ENCODE measurements around the gene TBX15. TPM values are rescaled to one million over a fixed set of nuclear protein-coding genes. Genes with fewer than 3 reads are reported as not detected.

The TBX15 gene
- total RNA-seq, result not detected in 2 replicates

GRCh38 chr1:118988186-118989005 is at the start of gene TBX15:
TBX15 (minus strand) TSS chr1:118988343; CDS start chr1:118987795, 548 bp downstream.
- no peak for DNase-seq (ENCODE audit: extremely low read depth, low read depth, low spot score)

- no peak for DNase-seq (ENCODE audit: extremely low read depth, low read depth, low spot score)
Observed at GRCh38 chr1:119034359-119034758, 46.2 kb upstream of the TBX15 start.

- DNase-seq (ENCODE audit: extremely low read depth, low read depth, low spot score), result no peak
Observed at GRCh38 chr1:119032986-119033385, 44.8 kb upstream of the TBX15 start.

GRCh38 chr1:119027759-119028158 is 39.6 kb upstream of the TBX15 start:
- DNase-seq (ENCODE audit: extremely low read depth, low read depth, low spot score), result no peak

- no peak for DNase-seq (ENCODE audit: extremely low read depth, low read depth, low spot score)
Observed at GRCh38 chr1:119026956-119027355, 38.8 kb upstream of the TBX15 start.

GRCh38 chr1:119015547-119015946 is 27.4 kb upstream of the TBX15 start:
- DNase-seq (ENCODE audit: extremely low read depth, low read depth, low spot score), result no peak

GRCh38 chr1:119012383-119012782 is 24.2 kb upstream of the TBX15 start:
- DNase-seq (ENCODE audit: extremely low read depth, low read depth, low spot score), result no peak

- no peak for DNase-seq (ENCODE audit: extremely low read depth, low read depth, low spot score)
Observed at GRCh38 chr1:119011706-119012105, 23.6 kb upstream of the TBX15 start.

GRCh38 chr1:119011116-119011515 is 23.0 kb upstream of the TBX15 start:
- no peak for DNase-seq (ENCODE audit: extremely low read depth, low read depth, low spot score)

GRCh38 chr1:119010201-119010600 is 22.1 kb upstream of the TBX15 start:
- no peak for DNase-seq (ENCODE audit: extremely low read depth, low read depth, low spot score)

GRCh38 chr1:119009312-119009655 is 21.1 kb upstream of the TBX15 start:
- no peak for DNase-seq (ENCODE audit: extremely low read depth, low read depth, low spot score)

GRCh38 chr1:119008483-119009311 is 20.6 kb upstream of the TBX15 start:
- peak; percentile 22 for DNase-seq (ENCODE audit: extremely low read depth, low read depth, low spot score)

GRCh38 chr1:119007670-119008482 is 19.7 kb upstream of the TBX15 start:
- DNase-seq (ENCODE audit: extremely low read depth, low read depth, low spot score), result no peak

- DNase-seq (ENCODE audit: extremely low read depth, low read depth, low spot score), result no peak
Observed at GRCh38 chr1:119007339-119007669, 19.2 kb upstream of the TBX15 start.

GRCh38 chr1:119006406-119007279 is 18.5 kb upstream of the TBX15 start:
- DNase-seq (ENCODE audit: extremely low read depth, low read depth, low spot score), result no peak

- DNase-seq (ENCODE audit: extremely low read depth, low read depth, low spot score), result no peak
Observed at GRCh38 chr1:119005724-119006405, 17.7 kb upstream of the TBX15 start.

- no peak for DNase-seq (ENCODE audit: extremely low read depth, low read depth, low spot score)
Observed at GRCh38 chr1:119004781-119005180, 16.6 kb upstream of the TBX15 start.

- DNase-seq (ENCODE audit: extremely low read depth, low read depth, low spot score), result no peak
Observed at GRCh38 chr1:119004129-119004527, 16.0 kb upstream of the TBX15 start.

- no peak for DNase-seq (ENCODE audit: extremely low read depth, low read depth, low spot score)
Observed at GRCh38 chr1:119003413-119004128, 15.4 kb upstream of the TBX15 start.

Measured in glomerular endothelial cell (primary cell).